B cell (primary cell): ENCODE measurements around the gene SEMA4A. TPM values are rescaled to one million over a fixed set of nuclear protein-coding genes. Genes with fewer than 3 reads are reported as not detected.
A peak's percentile ranks its signal among the peaks of the same experiment; 100 is the strongest.

Source experiments
- ATAC-seq: fragments of 200-7000 bp; cut with Tn5 transposase; one replicate; pipeline ENCODE4 v1.10.0; 2021; ENCODE audit warnings: low read depth, mild to moderate bottlenecking, moderate number of reproducible peaks, moderate library complexity
- CTCF ChIA-PET: fragments of 350-600 bp; sonication (Branson Sonifier 250); formaldehyde crosslinking; loops from one replicate; lab custom pipeline; 2021; ENCODE audit warnings: antibody characterized with exemption, inconsistent platforms; lab: Charles Lee
- POLR2A ChIA-PET: fragments of 350-600 bp; sonication (Branson Sonifier 250); formaldehyde crosslinking; loops from one replicate; lab custom pipeline; 2021; ENCODE audit warnings: antibody characterized with exemption; lab: Charles Lee
- DNase-seq: peaks from one replicate; pipeline ENCODE4 v3.0.0; 2013
- H2AFZ ChIP-seq: 2 replicates; pipeline ENCODE4 v1.6.1; 2012; ENCODE audit warnings: mild to moderate bottlenecking, low read depth, low read length; ENCODE audit not compliant: insufficient read depth, poor library complexity, severe bottlenecking
- H3K27ac ChIP-seq, 2 donors: 1 replicate in 1 of 2; 2 replicates in 1 of 2; pipeline ENCODE4 v1.5.1; 2012 to 2013; ENCODE audit warnings: low read length in 2 of 2, mild to moderate bottlenecking in 2 of 2, moderate library complexity in 1 of 2
- H3K27me3 ChIP-seq, 4 experiments: fragments of 200-600 bp in 1 of 4; sonication (generic) in 1 of 4; replicated peaks in 1 of 4; 1 replicate in 2 of 4; 2 replicates in 2 of 4; pipeline versions ENCODE4 v1.6.1 to v1.7.0; 2013 to 2016; ENCODE audit warnings: low read length in 3 of 4, mild to moderate bottlenecking in 2 of 4, mixed read lengths in 1 of 4, moderate library complexity in 1 of 4; ENCODE audit not compliant: insufficient read depth in 4 of 4, control insufficient read depth in 3 of 4; ENCODE audit errors: control extremely low read depth in 1 of 4
- H3K36me3 ChIP-seq, 2 experiments: replicated peaks in 1 of 2; 1 replicate in 1 of 2; 2 replicates in 1 of 2; pipeline versions ENCODE4 v1.6.1 to v1.7.1; 2013; ENCODE audit warnings: low read length in 1 of 2; ENCODE audit not compliant: insufficient read depth in 2 of 2, control insufficient read depth in 1 of 2; ENCODE audit errors: control extremely low read depth in 1 of 2, extremely low read depth in 1 of 2
- H3K4me1 ChIP-seq, 2 donors: fragments of 200-600 bp in 1 of 2; sonication (generic) in 1 of 2; 1 replicate in 1 of 2; 2 replicates in 1 of 2; pipeline versions ENCODE4 v1.5.1 to v1.6.1; 2013 to 2017; ENCODE audit warnings: low read length in 2 of 2; ENCODE audit not compliant: control insufficient read depth in 2 of 2, insufficient read depth in 2 of 2
- H3K4me2 ChIP-seq: replicated peaks from 2 replicates; pipeline ENCODE3; 2012; ENCODE audit warnings: mild to moderate bottlenecking, low read depth, low read length; ENCODE audit not compliant: poor library complexity, severe bottlenecking
- H3K4me3 ChIP-seq, 5 experiments: fragments of 200-600 bp in 1 of 5; sonication (generic) in 1 of 5; 1 replicate in 3 of 5; 2 replicates in 2 of 5; pipeline versions ENCODE4 v1.5.1 to v1.7.0; 2011 to 2016; ENCODE audit warnings: low read length in 4 of 5, mild to moderate bottlenecking in 4 of 5, low read depth in 2 of 5, control low read depth in 1 of 5, moderate library complexity in 1 of 5; ENCODE audit not compliant: insufficient read depth in 1 of 5; ENCODE audit errors: control extremely low read depth in 1 of 5, extremely low read depth in 1 of 5
- H3K79me2 ChIP-seq: fragments of 200-600 bp; sonication (generic); one replicate; pipeline ENCODE4 v1.6.0; 2016; ENCODE audit warnings: low read length; ENCODE audit not compliant: control insufficient read depth, insufficient read depth
- H3K9ac ChIP-seq: fragments of 200-600 bp; sonication (generic); 2 replicates; pipeline ENCODE4 v1.6.1; 2017; ENCODE audit warnings: mild to moderate bottlenecking, low read length, moderate library complexity
- H3K9me3 ChIP-seq, 3 donors: one replicate each; pipeline versions ENCODE4 v1.6.1 to v1.7.1; 2013; ENCODE audit warnings: low read length in 2 of 3; ENCODE audit not compliant: control insufficient read depth in 2 of 3, insufficient read depth in 1 of 3; ENCODE audit errors: control extremely low read depth in 1 of 3
- H4K20me1 ChIP-seq: 2 replicates; pipeline ENCODE4 v1.6.0; 2012; ENCODE audit warnings: mild to moderate bottlenecking, low read length; ENCODE audit not compliant: insufficient read depth, control insufficient read depth, poor library complexity, severe bottlenecking
- H3K27ac Mint-ChIP-seq: one replicate; pipeline ENCODE4 v1.8.0; 2021; ENCODE audit warnings: mixed read lengths
- H3K27me3 Mint-ChIP-seq: one replicate; pipeline ENCODE4 v1.8.0; 2021; ENCODE audit warnings: mixed read lengths
- H3K4me1 Mint-ChIP-seq: one replicate; pipeline ENCODE4 v1.8.0; 2021; ENCODE audit warnings: mixed read lengths
- H3K4me3 Mint-ChIP-seq: one replicate; pipeline ENCODE4 v1.8.0; 2021; ENCODE audit warnings: mixed read lengths
- H3K9me3 Mint-ChIP-seq: one replicate; pipeline ENCODE4 v1.8.0; 2022; ENCODE audit warnings: mixed read lengths; ENCODE audit not compliant: insufficient read depth
- CTCF ChIP-seq: fragments of 200-600 bp; IDR thresholded peaks from one replicate; pipeline ENCODE4 v1.8.0; 2022; ENCODE audit warnings: antibody characterized with exemption, mild to moderate bottlenecking
- EZH2 ChIP-seq: IDR thresholded peaks from 2 replicates; pipeline ENCODE4 v1.6.1; 2012; ENCODE audit warnings: borderline replicate concordance, low read depth, mild to moderate bottlenecking, moderate library complexity, low read length; ENCODE audit not compliant: insufficient read depth, poor library complexity, severe bottlenecking
- WGBS: methylation state at CpG from one replicate; pipeline ENCODE4 v1.1.5; 2013; ENCODE audit warnings: missing lambda C conversion rate; ENCODE audit not compliant: insufficient coverage; 5-methylcytosine and 5-hydroxymethylcytosine counted together
- intact Hi-C: fragments of 100-400 bp; cut with micrococcal nuclease; formaldehyde crosslinking; loops from one replicate; pipeline ENCODE4 v1.10.0; 2022
- polyA plus RNA-seq: library from polyadenylated mRNA; depleted of rRNA; stranded (reverse); fragments of >200 nt; gene quantifications from 2 replicates; pipeline ENCODE4 v1.2.3, GENCODE V29; 2012
- total RNA-seq, 2 donors: library from RNA; stranded (reverse); fragments of 120-200 nt in 1 of 2; gene quantifications; 1 replicate in 1 of 2; 2 replicates in 1 of 2; pipeline versions ENCODE4 v1.2.3 to v1.2.4, GENCODE V29; 2013 to 2022

SEMA4A gene
- total and polyA plus RNA-seq, 2 donors (not counting 1 experiment from before 2014, with no cell fraction given) = 9.2 to 15.5 TPM

GRCh38 chr1:156104065-156104810 is 49.1 kb upstream of the SEMA4A start:
- Histone ChIP-seq H3K79me2 (no peaks in the 10 kb centered on the region), H3K4me2 (peak overlapping the region; percentile 20), H3K36me3 (no peaks in the 10 kb centered on the region), H3K27me3 (peaks cover 0 to 5% (median 2%) of the 10 kb centered on the region in 4 experiments), H3K27ac (peak overlapping the region in 1 of 2 donors; percentile 99), H3K4me1 (peaks cover 35 to 43% of the 10 kb centered on the region in 2 donors), H2AFZ (no peak overlapping the region), H3K9me3 (no peaks in the 10 kb centered on the region), H3K9ac (no peak overlapping the region), H4K20me1 (no peaks in the 10 kb centered on the region), H3K4me3 (no peak overlapping the region)
- H3K4me3 Mint-ChIP-seq = peak overlapping the region; percentile 86
- DNase-seq (peak; percentile 73), ATAC-seq (no peak)
- H3K27ac Mint-ChIP-seq = peak overlapping the region; percentile 92
- H3K9me3 Mint-ChIP-seq = no peaks in the 10 kb centered on the region
- TF ChIP-seq CTCF (no peak), EZH2 (no peak)
- no peaks in the 10 kb centered on the region for H3K27me3 Mint-ChIP-seq
- 56% methylated on average over 5 of the region's 15 CpGs for WGBS
- ChIA-PET CTCF (interaction anchor here (0.6 to 23.7 kb wide), 4 partner anchors 7 to 120 kb away, joined by 3 to 970 read pairs (median 42); partner anchors contain the start of gene LMNA), POLR2A (no interaction called here)
- H3K4me1 Mint-ChIP-seq = peaks cover 55% of the 10 kb centered on the region
- intact Hi-C loops = no loop called here
